Measurements from ENCODE around the gene MRPS18A. TPM values are rescaled to one million over a fixed set of nuclear protein-coding genes. Genes with fewer than 3 reads are reported as not detected.

Gene MRPS18A
- total and polyA plus RNA-seq, 2 donors (not counting 3 experiments of a cell fraction or from before 2014, with no cell fraction given): 39.8 to 83.8 TPM

DNA sequence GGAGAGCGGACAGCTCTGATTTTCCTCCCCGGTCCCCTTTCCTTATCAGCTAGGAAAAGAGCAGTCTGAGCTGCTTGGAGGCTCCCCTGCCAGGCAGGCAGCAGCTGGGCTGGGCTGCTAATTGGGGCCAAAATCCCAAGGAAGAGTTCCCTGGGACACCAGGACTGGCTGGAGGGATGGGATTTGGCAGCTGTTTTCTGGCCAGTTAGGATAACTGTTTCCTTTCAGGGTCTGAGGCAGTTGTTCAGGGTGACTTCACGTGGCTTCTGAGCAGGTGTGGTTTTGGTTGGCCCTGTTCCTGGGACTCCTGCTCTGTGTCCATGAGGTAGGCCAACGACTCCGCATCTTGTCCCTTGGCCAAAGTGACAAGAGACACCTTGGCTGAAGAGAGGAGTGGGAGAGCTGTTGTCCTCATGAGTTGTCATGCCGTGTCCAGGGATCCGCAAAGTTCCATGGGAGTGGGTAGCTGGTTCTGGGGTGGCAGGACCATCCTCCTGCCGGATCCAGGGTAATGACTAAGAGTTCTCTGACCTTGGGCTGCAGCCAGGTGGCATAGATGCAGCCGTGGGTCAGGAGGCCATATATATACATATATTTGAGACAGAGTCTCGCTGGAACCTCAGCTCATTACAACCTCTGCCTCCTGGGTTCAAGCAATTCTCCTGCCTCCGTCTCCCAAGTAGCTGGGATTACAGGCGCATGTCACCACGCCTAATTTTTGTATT, 21.2 kb downstream of the MRPS18A start:
- Histone ChIP-seq H3K9ac (replicated peaks; ENCODE audit: extremely low read depth, insufficient read depth, low read length) (no peak overlapping the region), H3K36me3 (ENCODE audit: control insufficient read depth in 2 of 2, extremely low read depth in 1 of 2, insufficient read depth in 2 of 2, low read length in 2 of 2) (peaks cover 0 to 2% of the 10 kb centered on the region in 2 experiments), H3K9me3 (replicated peaks; ENCODE audit: control insufficient read depth, insufficient read depth, low read length) (no peaks in the 10 kb centered on the region), H3K4me2 (ENCODE audit: insufficient read depth, low read length) (no peak overlapping the region), H3K27ac (ENCODE audit: insufficient read depth, low read depth, low read length) (no peak overlapping the region), H3K4me1 (ENCODE audit: control insufficient read depth, extremely low read depth, insufficient read depth, low read length) (peaks cover 5% of the 10 kb centered on the region), H2AFZ (ENCODE audit: low read depth, low read length) (no peak overlapping the region), H3K79me2 (ENCODE audit: control insufficient read depth, insufficient read depth, low read length) (no peaks in the 10 kb centered on the region), H4K20me1 (replicated peaks; ENCODE audit: control insufficient read depth, extremely low read depth, insufficient read depth, low read length) (no peaks in the 10 kb centered on the region), H3K4me3 (replicated peaks in 1 of 3; ENCODE audit: insufficient read depth in 1 of 3, low read depth in 1 of 3, low read length in 3 of 3) (no peak overlapping the region), H3K9me1 (replicated peaks; ENCODE audit: control insufficient read depth, extremely low read depth, insufficient read depth, low read length) (no peaks in the 10 kb centered on the region), H3K27me3 (ENCODE audit: control insufficient read depth in 2 of 2, insufficient read depth in 2 of 2, low read length in 2 of 2) (no peaks in the 10 kb centered on the region)
- TF ChIP-seq EZH2 (IDR thresholded peaks at IDR 0.05; ENCODE audit: borderline replicate concordance, low read depth, low read length, severe bottlenecking): no peak
- TF ChIP-seq FOS (IDR thresholded peaks at IDR 0.05; ENCODE audit: borderline replicate concordance, insufficient read depth, low read length): no peak
- TF ChIP-seq GATA2 (IDR thresholded peaks at IDR 0.05; ENCODE audit: insufficient read depth, insufficient read length, low read depth, low read length): no peak
- no peak for TF ChIP-seq POLR2AphosphoS5 (IDR thresholded peaks at IDR 0.05; ENCODE audit: insufficient read depth, low read depth, low read length)
- no peak for TF ChIP-seq JUN (IDR thresholded peaks at IDR 0.05; ENCODE audit: borderline replicate concordance, insufficient read depth, insufficient read length, low read depth)
- TF ChIP-seq, protein P1, sequence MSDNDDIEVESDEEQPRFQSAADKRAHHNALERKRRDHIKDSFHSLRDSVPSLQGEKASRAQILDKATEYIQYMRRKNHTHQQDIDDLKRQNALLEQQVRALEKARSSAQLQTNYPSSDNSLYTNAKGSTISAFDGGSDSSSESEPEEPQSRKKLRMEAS (IDR thresholded peaks at IDR 0.05; ENCODE audit: insufficient read depth, insufficient read length): no peak
- TF ChIP-seq POLR2A (IDR thresholded peaks at IDR 0.05; ENCODE audit: low read depth, low read length): no peak
- no peak for TF ChIP-seq MYC (IDR thresholded peaks at IDR 0.05; ENCODE audit: low read depth, low read length)
- TF ChIP-seq, protein P2, sequence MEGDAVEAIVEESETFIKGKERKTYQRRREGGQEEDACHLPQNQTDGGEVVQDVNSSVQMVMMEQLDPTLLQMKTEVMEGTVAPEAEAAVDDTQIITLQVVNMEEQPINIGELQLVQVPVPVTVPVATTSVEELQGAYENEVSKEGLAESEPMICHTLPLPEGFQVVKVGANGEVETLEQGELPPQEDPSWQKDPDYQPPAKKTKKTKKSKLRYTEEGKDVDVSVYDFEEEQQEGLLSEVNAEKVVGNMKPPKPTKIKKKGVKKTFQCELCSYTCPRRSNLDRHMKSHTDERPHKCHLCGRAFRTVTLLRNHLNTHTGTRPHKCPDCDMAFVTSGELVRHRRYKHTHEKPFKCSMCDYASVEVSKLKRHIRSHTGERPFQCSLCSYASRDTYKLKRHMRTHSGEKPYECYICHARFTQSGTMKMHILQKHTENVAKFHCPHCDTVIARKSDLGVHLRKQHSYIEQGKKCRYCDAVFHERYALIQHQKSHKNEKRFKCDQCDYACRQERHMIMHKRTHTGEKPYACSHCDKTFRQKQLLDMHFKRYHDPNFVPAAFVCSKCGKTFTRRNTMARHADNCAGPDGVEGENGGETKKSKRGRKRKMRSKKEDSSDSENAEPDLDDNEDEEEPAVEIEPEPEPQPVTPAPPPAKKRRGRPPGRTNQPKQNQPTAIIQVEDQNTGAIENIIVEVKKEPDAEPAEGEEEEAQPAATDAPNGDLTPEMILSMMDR (IDR thresholded peaks at IDR 0.05; ENCODE audit: extremely low read depth in 1 of 2, insufficient read depth in 1 of 2, low read depth in 1 of 2, low read length in 2 of 2): no peak
- FAIRE-seq: no peak
- BruUV-seq (replicated peaks): no TSS peak
- ChIA-PET CTCF (interaction anchor here (1.0 to 7.1 kb wide), 21 partner anchors 10 to 495 kb away, joined by 3 to 177 read pairs (median 11); partner anchors contain the start of genes MRPS18A, RSPH9 and VEGFA), POLR2A (no interaction called here)
- dilution Hi-C loops (cut with MboI; ENCODE audit: extremely low pct_ligation_motif_present, low sequenced_read_pairs) (no loop called here), intact Hi-C loops (cut with micrococcal nuclease) (loop anchor here (5.0 kb wide), 1 partner anchor 171 kb away; no protein-coding TSS in a partner anchor)
- no peak for DNase-seq (ENCODE audit: low read depth, low spot score)
